HT1080 (cell line): Measurements from ENCODE around the gene SIRT3. TPM values are rescaled to one million over a fixed set of nuclear protein-coding genes. Genes with fewer than 3 reads are reported as not detected.
"Not testable (repeated sequence)": the region's sequence is repeated elsewhere in the genome, so short reads cannot be mapped to it uniquely, and the experiment has no call there.

Experiments used
- DNase-seq: peaks from one replicate; pipeline ENCODE4 v3.0.0-alpha.2; 2015; ENCODE audit warnings: low read depth
- total RNA-seq: library from RNA; depleted of rRNA; stranded (reverse); fragments of >200 nt; shearing (Covaris generic); gene quantifications from 2 replicates; pipeline ENCODE4 v1.2.3, GENCODE V29; 2014

Gene SIRT3
- total RNA-seq, 1 experiment from 2014 or later, result 10.0 TPM

DNA sequence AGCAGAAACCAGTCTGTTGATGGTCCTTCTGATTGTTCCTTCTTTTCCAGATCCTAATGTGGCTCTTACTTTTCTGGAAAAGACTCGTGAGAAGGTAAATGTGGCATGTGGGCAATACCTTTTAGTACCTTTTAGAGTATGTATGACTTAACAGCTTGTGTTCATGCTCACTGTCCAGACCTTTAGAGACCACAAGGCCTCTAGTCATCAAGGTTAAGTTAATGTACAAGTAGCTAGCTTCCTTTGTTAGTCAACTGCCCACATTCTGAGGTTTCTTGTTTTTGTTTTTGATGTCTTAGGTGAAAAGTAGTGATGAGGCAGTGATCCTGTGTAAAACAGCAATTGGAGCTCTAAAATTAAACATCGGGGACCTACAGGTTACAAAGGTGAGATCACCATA lies 8.2 kb upstream of the SIRT3 start:
- DNase-seq, result no peak

DNA sequence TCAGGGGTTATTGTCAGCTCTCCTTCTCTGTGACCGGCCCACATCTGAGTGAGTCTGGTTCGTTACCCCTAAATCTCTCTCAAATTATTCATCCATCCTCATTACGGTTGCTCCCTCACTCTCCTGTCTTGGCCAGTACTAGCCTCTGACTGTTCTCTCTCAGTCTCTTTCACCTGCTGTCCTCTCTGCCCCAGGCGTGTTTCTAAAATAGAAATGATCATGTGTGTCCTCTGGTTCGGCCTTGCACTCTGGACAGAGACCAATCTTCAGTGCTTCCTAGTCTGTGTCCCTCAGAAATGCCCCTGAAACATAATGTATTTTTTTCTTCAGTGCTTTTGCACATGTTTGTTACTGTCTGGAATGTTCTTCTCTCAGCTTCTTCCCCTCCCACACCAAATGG lies 5.5 kb upstream of the SIRT3 start:
- no peak for DNase-seq

DNA sequence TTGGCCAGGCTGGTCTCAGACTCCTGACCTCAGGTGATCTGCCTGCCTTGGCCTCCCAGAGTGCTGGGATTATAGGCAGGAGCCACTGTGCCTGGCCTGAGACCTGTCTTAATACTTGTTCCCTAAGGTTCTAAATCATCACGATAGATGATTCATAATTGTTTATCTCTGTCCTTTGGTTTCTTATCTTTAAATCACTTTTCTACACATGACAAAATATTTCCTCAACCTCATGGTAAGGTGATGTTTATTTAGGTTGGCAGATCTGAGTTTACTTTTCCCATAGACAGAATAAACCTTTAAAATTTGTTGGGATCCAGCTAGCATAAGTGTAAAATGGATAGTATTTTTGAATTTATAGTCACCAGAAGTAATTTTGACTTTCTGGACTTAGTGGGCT lies 4.2 kb upstream of the SIRT3 start:
- no peak for DNase-seq

DNA sequence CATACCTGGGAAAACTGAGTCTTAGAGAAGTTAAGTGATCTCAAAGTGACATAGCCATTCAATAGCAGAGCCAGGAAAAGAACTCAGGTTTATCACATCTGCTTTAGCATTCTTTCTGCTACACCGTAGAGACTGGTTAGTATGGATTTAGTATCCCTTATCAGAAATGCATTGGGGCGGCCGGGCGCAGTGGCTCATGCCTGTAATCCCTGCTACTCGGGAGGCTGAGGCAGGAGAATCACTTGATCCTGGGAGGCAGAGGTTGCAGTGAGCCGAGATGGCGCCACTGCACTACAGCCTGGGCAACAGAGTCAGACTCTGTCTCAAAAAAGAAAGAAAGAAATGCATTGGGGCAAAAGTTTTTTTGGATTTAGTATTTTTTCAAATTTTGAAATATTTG lies 2.2 kb upstream of the SIRT3 start:
- DNase-seq, result not testable (repeated sequence)

DNA sequence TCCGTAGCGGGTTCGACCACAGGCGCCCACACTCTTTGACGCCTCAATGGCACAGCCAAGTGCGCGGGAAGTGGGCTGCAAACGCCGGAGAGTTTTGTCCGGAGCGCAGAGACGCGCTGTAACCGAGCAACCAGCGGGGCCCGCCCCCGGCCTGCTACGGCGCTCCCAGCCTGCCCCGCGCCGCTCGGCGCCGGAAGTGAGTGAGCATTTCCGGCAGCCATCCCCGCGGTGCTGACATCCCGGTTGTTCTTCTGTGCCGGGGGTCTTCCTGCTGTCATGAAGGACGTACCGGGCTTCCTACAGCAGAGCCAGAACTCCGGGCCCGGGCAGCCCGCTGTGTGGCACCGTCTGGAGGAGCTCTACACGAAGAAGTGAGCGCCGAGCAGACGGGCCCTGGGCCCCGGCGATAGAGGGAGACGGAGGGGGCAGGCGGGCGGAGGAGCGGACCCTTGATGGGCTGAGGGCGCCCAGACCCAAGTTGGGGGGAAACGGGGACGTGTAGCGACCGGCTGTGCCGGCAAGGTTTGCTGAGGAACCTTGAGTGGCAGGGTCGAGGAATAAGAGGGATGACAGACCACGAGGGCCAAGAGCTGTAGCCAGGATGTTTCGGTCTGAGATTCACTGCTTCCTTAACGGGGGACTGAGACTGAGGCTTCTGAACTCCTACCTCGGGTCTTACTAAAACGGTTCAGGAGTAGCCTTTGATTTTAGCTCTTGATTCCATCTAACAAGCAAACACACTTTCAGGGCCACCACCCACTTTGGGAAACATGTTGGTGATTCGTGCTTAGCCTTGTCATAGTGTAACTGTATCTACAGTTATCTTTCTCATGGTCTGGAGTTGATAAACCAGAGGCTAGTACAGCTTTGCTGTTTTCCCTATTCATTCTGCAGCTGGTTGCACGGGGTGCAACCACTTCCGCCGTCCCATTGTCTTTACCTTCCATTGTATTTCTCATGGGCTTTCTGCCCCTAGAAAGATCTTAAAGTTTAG lies 929 bp upstream of the SIRT3 start, which contains the start of gene PSMD13:
Gene PSMD13, plus strand, starts transcription at position 203 of the 994 bp plus-strand sequence. Its CDS starts 74 bp downstream, at position 277.
- peak; percentile 82 for DNase-seq

DNA sequence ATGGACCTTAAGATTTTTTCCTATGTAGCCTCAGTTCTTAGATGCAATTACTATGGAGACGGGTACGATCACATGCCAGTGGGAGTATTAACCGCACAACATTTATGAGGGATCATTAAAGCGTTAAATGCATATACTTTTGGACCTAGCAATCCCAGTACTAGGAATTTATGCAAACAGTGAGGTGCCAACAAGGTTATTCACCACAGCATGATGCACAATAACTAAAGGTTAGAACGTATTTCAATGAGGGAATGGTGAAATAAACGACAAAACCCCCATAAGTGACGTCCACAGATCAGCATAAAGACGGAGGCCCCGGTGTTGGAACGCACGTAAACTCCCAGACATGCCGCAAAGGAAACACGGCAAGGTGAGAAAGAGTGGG lies 539 bp downstream of the SIRT3 start:
- no peak for DNase-seq

DNA sequence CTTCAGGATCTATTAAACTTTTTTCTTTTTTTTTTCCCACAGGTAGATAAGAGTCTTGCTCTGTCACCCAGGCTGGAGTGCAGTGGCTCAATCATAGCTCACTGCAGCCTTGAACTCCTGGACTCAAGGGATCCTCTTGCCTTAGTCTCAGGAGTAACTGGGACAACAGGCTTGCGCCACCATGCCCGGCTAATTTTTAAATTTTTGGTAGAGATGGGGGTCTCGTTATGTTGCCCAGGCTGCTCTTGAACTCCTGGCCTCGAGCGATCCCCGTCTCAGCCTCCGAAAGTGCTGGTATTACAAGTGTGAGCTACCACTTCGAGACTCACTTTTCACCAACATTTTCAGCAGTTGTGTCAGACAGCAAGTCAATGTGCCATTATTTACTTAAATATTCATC lies 962 bp downstream of the SIRT3 start:
- DNase-seq, result no peak

DNA sequence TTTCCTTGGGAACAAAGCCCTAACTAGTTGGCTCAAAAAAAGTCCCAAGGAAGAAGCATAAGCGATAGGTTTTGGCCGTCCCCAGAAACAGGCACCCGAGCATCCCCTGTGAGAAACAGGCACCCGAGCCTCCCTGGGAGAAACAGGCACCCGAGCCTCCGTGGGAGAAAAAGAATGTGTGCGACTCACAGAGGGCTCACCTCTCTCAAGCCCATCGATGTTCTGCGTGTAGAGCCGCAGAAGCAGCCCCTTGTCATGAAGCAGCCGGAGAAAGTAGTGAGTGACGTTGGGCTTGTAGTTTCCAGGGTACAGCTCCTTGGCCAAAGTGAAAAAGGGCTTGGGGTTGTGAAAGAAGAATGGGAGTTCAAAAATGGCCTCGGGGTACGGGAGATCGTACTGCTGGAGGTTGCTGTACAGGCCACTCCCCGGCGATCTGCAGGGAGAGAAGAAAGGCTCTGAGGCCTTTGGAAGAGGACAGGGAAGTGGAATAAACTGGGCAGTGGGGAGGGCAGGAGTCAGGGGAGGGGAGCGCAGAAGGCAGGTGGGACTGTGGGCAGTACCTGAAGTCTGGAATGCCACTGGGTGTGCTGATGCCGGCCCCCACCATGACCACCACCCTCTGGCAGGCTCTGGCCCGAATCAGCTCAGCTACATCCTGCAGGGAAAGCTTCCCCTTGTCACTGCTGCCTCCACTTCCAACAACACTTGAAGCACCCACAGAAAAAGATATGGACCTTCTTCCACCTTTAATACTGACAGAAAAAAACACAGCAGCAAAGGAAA lies 3.2 kb downstream of the SIRT3 start:
- DNase-seq, result no peak

DNA sequence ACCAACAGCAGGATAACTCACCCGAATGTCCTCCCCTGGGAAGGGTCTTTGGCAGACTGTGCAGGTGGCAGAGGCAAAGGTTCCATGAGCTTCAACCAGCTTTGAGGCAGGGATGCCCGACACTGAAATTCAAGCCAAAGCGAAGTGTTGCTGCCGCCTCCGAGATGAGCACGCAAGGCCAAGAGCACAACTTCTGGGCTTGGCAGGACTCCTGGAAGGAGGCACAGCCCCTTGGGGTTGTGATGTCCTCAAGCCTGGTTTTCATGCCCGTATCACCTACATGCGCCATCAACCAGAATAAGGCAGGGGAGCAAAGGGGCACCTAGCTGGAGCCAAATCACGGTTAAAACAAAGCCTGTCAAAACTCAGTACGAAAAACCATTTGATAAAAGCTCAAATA lies 5.7 kb downstream of the SIRT3 start:
- DNase-seq, result no peak

DNA sequence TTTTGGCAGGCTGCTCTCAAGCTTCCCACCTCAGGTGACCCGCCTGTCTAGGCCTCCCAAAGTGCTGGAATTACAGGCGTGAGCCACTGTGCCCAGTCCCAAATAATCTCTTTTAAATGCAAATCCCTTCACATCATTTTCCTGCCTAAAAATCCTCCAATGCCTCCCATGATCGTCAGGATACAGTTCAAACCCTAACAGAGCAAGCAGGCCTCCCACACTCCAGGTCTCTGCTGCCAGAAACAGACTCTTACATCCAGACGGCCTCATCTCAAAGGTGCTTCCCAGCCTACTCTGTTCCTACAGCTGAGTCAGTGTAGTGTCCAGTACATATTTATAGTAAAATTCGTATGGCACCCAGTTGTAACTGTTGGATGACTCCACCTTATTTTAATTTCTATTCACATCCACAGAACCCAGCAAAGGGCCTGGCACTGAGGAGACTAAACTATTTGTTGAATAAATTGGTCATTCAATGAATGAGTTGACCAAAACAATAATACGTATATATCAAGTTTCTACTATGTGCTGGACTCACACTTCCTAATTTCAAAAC lies 8.2 kb downstream of the SIRT3 start:
- DNase-seq, result no peak

DNA sequence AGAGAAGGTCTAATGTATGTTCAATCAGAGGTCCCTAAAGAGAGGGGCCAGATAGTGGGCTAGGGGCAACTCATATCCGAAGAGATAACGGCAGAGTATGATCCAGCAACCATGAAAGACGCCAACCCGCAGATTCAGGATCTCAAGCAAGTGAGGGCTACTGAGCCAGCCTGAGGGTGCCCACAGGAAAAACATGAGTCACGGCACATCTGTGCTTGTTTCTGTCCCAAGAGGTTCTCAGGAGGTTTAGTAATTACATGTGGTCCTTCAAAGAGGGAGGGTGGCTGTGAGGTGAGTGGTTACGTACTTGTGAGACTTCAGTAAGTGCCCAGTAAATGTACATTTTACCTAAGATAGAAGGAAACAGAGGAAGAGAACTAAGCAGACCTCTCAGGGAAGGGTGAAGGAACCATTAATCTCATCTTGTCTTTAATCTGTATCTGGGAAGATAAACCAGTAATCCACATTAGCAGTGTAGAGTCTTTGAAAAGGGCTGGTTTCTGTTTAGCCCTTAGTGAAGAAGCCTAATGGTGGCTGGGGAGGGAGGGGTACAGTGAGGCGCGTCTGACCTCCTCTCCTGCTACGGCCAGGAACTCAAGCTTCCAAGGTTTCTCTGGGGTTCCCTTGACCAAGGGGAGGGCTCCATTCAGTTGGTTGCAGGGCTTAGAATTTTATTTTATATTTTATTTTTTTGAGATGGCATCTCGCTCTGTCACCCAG lies 10.2 kb downstream of the SIRT3 start:
- peak; percentile 89 for DNase-seq

DNA sequence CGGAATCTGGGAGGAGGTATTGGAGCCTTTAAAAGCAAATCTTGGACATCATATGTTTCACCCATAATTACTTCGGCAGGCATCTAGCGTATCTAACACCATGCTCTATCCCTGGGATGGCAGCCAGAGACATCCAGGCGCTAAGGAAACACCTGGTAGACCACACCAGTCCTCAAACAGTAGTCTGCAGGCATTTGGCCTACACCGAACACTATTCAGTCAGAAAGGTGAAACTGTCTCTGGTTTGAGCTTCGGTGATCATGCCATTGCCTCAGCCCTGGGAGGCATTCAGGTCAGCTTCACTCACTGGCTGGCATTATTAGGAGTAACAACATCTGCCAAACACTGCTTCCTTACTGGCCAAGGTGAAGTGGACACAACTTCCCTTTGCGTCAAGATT lies 11.7 kb downstream of the SIRT3 start:
- DNase-seq, result no peak

DNA sequence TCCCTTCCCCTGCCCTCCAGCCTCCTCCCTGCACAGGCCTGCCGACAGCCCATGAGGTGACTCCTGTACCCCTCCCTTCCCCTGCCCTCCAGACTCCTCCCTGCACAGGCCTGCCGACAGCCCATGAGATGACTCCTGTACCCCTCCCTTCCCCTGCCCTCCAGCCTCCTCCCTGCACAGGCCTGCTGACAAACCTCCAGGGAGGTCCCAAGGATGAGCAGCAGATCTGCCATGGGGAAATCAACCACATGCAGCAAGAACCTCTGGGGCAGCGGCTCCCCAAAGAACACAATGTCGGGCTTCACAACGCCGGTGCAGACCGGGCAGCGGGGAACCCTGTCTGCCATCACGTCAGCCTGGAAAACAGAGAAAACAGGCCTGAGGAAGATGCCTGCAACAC lies 12.3 kb downstream of the SIRT3 start:
- no peak for DNase-seq

DNA sequence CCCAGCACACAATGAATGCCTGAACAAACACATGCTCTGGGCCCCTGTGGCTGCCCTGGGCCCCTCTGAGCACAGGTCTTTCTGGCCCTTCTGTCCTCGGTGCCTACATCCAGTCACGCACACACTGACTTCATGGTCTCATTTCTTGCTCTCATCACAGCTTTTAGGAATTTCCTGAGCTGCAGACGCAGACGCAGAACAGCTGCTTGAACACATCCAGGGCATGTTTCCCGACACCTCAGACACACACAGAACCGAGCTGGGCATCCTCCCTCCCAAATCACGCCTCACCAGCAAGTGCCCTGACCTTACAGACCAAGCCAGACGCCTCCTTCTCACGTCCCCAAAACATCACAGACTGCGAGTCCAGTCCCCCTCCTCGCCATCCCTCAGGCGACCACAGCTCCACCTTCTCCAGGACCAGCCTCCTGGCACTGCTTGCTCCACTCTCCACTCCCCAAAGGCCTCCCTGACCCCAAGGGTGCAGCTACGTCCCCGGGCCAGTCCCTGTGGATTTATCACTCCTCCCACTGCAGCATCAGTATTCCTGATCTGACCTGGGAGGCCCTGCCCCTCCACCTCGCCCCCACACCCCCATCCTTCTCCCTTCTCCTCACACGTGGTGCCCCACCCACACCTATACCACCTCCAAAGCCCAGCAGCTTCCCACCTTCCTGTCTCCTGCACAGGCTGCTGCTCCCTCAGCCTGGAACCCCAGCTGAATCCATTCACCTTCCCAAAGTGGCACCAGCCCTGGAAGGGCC lies 12.9 kb downstream of the SIRT3 start:
- DNase-seq, result no peak

DNA sequence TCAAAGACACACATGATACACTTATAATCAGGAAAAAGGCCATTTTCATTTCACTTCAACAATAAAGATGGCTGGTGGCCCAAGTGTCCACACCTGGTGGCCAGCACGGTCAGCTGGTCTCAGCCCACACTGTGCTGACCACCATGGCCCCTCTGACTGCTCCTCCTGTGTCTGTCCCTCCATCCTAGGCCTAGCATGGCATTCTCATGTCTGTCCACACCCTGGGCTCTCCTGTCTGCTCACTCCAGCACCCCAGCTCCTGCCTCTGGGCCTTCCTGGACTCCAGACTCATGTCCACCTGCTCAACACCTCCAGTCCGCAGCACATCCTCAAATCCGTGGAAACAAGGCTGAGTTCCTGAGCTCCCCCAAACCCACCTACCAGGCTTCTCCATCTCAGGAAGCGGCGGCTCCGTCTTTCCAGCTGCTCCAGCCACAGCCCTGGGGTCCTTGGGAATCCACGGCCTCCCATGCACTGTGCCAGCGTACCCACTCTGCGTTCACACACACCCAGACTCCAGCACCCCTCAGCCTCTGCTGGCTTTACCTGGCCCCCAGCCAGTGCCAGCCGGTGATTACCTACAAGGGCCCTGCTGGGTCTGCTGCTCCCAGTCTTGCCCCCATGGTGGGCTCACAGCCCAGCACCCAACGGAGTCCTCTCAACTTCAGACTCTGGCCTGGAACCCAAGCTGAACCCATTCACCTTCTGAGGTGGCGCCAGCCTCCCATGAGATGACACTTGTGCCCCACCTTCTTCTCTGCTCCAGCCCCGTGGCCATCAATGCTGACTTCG lies 13.9 kb downstream of the SIRT3 start:
- DNase-seq, result no peak

DNA sequence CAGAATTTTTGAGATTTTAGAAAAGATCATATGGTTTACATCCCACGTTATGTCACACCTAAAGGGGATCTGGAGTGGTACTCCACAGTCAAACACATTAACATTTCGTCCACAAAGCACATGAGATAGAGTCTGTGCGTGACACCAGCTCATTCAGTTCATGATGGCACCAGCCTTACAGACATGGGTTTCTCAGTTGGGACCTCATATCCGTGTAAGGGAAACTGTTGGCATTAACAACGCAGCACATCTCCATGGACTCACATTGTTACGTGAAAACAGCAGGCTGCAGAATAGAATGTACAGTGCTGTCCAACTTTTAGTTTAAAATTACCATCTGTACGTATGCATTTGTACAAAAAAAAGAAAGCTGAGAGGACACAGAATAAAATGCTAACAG lies 14.6 kb downstream of the SIRT3 start:
- no peak for DNase-seq

DNA sequence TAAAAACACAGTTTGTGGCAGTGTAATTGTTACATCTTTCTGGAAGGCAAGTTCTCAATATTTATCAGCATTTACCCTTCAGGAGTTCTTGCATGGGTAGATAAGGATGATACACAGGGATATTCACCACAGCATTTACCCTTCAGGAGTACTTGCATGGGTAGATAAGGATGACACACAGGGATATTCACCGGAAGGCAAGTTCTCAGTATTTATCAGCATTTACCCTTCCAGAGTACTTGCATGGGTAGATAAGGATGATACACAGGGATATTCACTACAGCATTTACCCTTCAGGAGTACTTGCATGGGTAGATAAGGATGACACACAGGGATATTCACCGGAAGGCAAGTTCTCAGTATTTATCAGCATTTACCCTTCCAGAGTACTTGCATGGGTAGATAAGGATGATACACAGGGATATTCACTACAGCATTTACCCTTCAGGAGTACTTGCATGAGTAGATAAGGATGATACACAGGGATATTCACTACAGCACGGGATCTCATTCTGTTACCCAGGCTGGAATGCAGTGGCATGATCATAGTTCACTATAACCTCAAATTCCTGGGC lies 15.4 kb downstream of the SIRT3 start:
- DNase-seq, result not testable (repeated sequence)

DNA sequence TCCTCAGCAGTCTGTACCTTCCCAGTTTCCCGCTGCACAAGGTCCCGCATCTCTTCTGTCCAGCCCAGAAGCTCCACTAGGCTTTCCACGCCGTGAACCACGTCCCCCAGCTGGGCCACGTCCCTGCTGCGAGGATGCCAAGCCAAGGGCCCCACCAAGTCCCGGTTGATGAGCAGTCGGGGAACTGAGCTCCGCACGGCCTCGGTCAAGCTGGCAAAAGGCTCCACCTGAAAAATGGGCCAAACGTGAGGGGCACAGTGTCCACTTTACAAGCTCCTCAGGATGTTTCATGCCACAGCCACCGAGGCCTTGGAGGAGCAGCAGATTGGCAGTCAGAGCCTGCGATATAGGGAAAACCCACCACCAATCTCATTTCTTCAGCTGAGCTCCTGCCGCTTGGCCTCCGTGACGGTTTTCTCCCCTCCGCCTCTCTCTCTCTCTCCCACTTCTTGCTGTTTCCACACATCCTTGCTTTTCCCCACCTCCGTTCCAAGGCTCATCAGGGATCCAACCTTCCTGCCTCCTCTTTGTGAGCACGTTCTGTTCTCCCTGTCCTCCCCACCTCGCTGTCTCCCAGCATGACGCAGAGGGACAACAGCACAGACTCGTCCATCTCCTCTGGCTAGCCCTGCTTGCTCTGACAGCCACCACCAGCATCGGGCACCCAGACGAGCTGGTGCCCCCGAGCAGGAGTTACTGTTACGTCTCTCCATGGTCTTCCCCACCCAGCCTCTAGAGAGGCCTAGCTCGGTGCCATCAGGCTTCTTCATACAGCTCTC lies 17.1 kb downstream of the SIRT3 start:
- DNase-seq, result no peak

DNA sequence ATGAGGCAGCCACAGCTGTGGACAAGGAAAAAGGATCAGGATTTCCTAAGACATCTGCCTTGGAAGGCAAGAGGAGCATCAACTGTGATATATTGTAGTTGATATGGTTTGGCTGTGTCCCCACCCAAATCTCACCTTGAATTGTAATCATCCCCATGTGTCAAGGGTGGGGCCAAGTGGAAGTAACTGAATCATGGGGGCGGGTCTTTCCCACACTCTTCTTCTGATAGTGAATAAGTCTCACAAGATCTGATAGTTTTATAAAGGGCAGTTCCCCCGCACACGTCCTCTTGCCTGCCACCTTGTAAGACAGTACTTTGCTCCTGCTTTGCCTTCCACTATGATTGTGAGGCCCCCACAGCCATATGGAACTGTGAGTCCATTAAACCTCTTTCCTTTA lies 18.4 kb downstream of the SIRT3 start:
- DNase-seq, result no peak
